IMR-90 (cell line): Measurements from ENCODE around the gene OVOL3. TPM values are rescaled to one million over a fixed set of nuclear protein-coding genes. Genes with fewer than 3 reads are reported as not detected.

Experiments used
- ATAC-seq: fragments of 200-7000 bp; cut with Tn5 transposase; 2 replicates; pipeline ENCODE4 v1.9.1; 2020; ENCODE audit warnings: low read depth, mild to moderate bottlenecking, moderate library complexity
- BruUV-seq: library from RNA; stranded (reverse); fragments of 400-500 nt; replicated peaks from 2 replicates; lab custom pipeline; 2021; lab: Mats Ljungman, UMichigan
- CTCF ChIA-PET: fragments of 300-600 bp; formaldehyde crosslinking; extraction: SDS; loops from one replicate; lab custom pipeline; 2021; ENCODE audit warnings: antibody characterized with exemption; lab: Yijun Ruan, JAX
- POLR2A ChIA-PET: fragments of 300-600 bp; sonication (Branson Sonifier 250); formaldehyde crosslinking; loops from one replicate; lab custom pipeline; 2022; ENCODE audit warnings: antibody characterized with exemption; ENCODE audit not compliant: unreplicated experiment; lab: Charles Lee
- DNase-seq: peaks from one replicate; pipeline ENCODE4 v3.0.0; 2013
- H2AFZ ChIP-seq: replicated peaks from 2 replicates; pipeline ENCODE3; 2013; ENCODE audit warnings: low read length, mild to moderate bottlenecking; ENCODE audit not compliant: poor library complexity
- H2AK5ac ChIP-seq: 2 replicates; pipeline ENCODE4 v1.6.1; 2013; ENCODE audit warnings: low read depth, low read length, inconsistent platforms
- H2AK9ac ChIP-seq: replicated peaks from 2 replicates; pipeline ENCODE3; 2013; ENCODE audit warnings: mild to moderate bottlenecking, low read depth, low read length, moderate library complexity; ENCODE audit not compliant: poor library complexity
- H2BK120ac ChIP-seq: 2 replicates; pipeline ENCODE4 v1.6.1; 2013; ENCODE audit warnings: low read depth, low read length, inconsistent platforms
- H2BK15ac ChIP-seq: 3 replicates; pipeline ENCODE4 v1.6.1; 2013; ENCODE audit warnings: low read depth, low read length, inconsistent platforms
- H2BK20ac ChIP-seq: 2 replicates; pipeline ENCODE4 v1.6.1; 2013; ENCODE audit warnings: low read depth, mild to moderate bottlenecking, inconsistent platforms, low read length, moderate library complexity
- H2BK5ac ChIP-seq: 2 replicates; pipeline ENCODE4 v1.6.1; 2013; ENCODE audit warnings: mild to moderate bottlenecking, low read depth, low read length, inconsistent platforms; ENCODE audit not compliant: poor library complexity, severe bottlenecking
- H3K14ac ChIP-seq: replicated peaks from 2 replicates; pipeline ENCODE4 v1.6.1; 2013; ENCODE audit warnings: low read depth, low read length, inconsistent platforms
- H3K18ac ChIP-seq: 2 replicates; pipeline ENCODE4 v1.6.1; 2013; ENCODE audit warnings: low read depth, low read length, control low read depth
- H3K23ac ChIP-seq: 2 replicates; pipeline ENCODE4 v1.6.1; 2013; ENCODE audit warnings: low read depth, low read length, inconsistent platforms
- H3K27ac ChIP-seq: 2 replicates; pipeline ENCODE4 v1.5.1; 2013; ENCODE audit warnings: mild to moderate bottlenecking, control low read depth, low read length; ENCODE audit not compliant: insufficient read depth
- H3K27me3 ChIP-seq: 2 replicates; pipeline ENCODE4 v1.6.1; 2013; ENCODE audit warnings: low read length; ENCODE audit not compliant: control insufficient read depth, insufficient read depth
- H3K36me3 ChIP-seq: 2 replicates; pipeline ENCODE4 v1.6.1; 2013; ENCODE audit warnings: low read length, mixed read lengths; ENCODE audit not compliant: control insufficient read depth, insufficient read depth
- H3K4ac ChIP-seq: 2 replicates; pipeline ENCODE4 v1.6.1; 2013; ENCODE audit warnings: low read depth, low read length, inconsistent platforms
- H3K4me1 ChIP-seq: 2 replicates; pipeline ENCODE4 v1.6.1; 2013; ENCODE audit warnings: low read length, mixed read lengths; ENCODE audit not compliant: control insufficient read depth, insufficient read depth
- H3K4me2 ChIP-seq: 2 replicates; pipeline ENCODE4 v1.6.1; 2013; ENCODE audit warnings: low read depth, mild to moderate bottlenecking, control low read depth, low read length, moderate library complexity
- H3K4me3 ChIP-seq: 2 replicates; pipeline ENCODE4 v1.5.1; 2013; ENCODE audit warnings: low read depth, mild to moderate bottlenecking, control low read depth, low read length, moderate library complexity; ENCODE audit not compliant: insufficient read depth
- H3K56ac ChIP-seq: 2 replicates; pipeline ENCODE4 v1.6.1; 2013; ENCODE audit warnings: low read length, inconsistent platforms; ENCODE audit not compliant: insufficient read depth; ENCODE audit errors: extremely low read depth
- H3K79me1 ChIP-seq, 2 experiments: 2 replicates each; pipeline ENCODE4 v1.6.1; 2013; ENCODE audit warnings: low read length in 2 of 2, inconsistent platforms in 1 of 2, low read depth in 1 of 2
- H3K9ac ChIP-seq: 2 replicates; pipeline ENCODE4 v1.6.1; 2013; ENCODE audit warnings: low read depth, low read length, control low read depth
- H3K9me1 ChIP-seq: 2 replicates; pipeline ENCODE4 v1.6.1; 2013; ENCODE audit warnings: low read length, inconsistent platforms; ENCODE audit not compliant: insufficient read depth
- H3K9me3 ChIP-seq: 2 replicates; pipeline ENCODE4 v1.6.1; 2013; ENCODE audit warnings: low read length; ENCODE audit not compliant: control insufficient read depth, insufficient read depth
- H4K20me1 ChIP-seq: 2 replicates; pipeline ENCODE4 v1.6.1; 2013; ENCODE audit warnings: low read length, inconsistent platforms; ENCODE audit not compliant: insufficient read depth
- H4K5ac ChIP-seq: 2 replicates; pipeline ENCODE4 v1.6.1; 2013; ENCODE audit warnings: mild to moderate bottlenecking, low read depth, low read length, control low read depth
- H4K8ac ChIP-seq, 2 experiments: 2 replicates each; pipeline ENCODE4 v1.6.1; 2013; ENCODE audit warnings: low read depth in 2 of 2, low read length in 2 of 2, control low read depth in 1 of 2, inconsistent platforms in 1 of 2
- H4K91ac ChIP-seq: 2 replicates; pipeline ENCODE4 v1.6.1; 2013; ENCODE audit warnings: low read depth, low read length, inconsistent platforms; ENCODE audit not compliant: insufficient read depth
- CEBPB ChIP-seq: IDR thresholded peaks from 2 replicates; pipeline ENCODE4 v1.6.1; 2012; ENCODE audit warnings: low read depth, low read length, improper control_type of control experiment
- CHD1 ChIP-seq: IDR thresholded peaks from 2 replicates; pipeline ENCODE4 v1.6.1; 2012; ENCODE audit warnings: low read depth, low read length, improper control_type of control experiment
- MAFK ChIP-seq: IDR thresholded peaks from 2 replicates; pipeline ENCODE4 v1.6.1; 2012; ENCODE audit warnings: low read depth, low read length, improper control_type of control experiment
- MAZ ChIP-seq: IDR thresholded peaks from 2 replicates; pipeline ENCODE4 v1.6.1; 2012; ENCODE audit warnings: low read depth, mild to moderate bottlenecking, low read length, improper control_type of control experiment, moderate library complexity, borderline replicate concordance
- MXI1 ChIP-seq: IDR thresholded peaks from 2 replicates; pipeline ENCODE4 v1.6.1; 2012; ENCODE audit warnings: low read depth, mild to moderate bottlenecking, low read length, moderate library complexity, borderline replicate concordance
- NFE2L2 ChIP-seq: fragments of 150-350 bp; IDR thresholded peaks from 2 replicates; pipeline ENCODE4 v1.6.1; 2016; ENCODE audit warnings: low read depth, mild to moderate bottlenecking, low read length
- RFX5 ChIP-seq: IDR thresholded peaks from 2 replicates; pipeline ENCODE4 v1.8.0; 2012; ENCODE audit warnings: low read depth, mild to moderate bottlenecking, low read length, moderate library complexity
- WGBS, 2 experiments: methylation state at CpG; one replicate each; pipeline versions ENCODE4 v1.1.5 to v1.1.7; 2013; ENCODE audit warnings: missing lambda C conversion rate in 2 of 2; ENCODE audit not compliant: insufficient read length in 1 of 2; ENCODE audit errors: extremely low coverage in 2 of 2; 5-methylcytosine and 5-hydroxymethylcytosine counted together
- dilution Hi-C: fragments of 300-500 bp; cut with HindIII; formaldehyde crosslinking; loops from one replicate; pipeline ENCODE4 v1.14.3; 2018; ENCODE audit warnings: low sequenced_read_pairs; ENCODE audit not compliant: unreplicated experiment
- in situ Hi-C: fragments of 300-500 bp; cut with MboI; formaldehyde crosslinking; loops from 3 replicates; pipeline ENCODE4 v1.14.3; 2019; ENCODE audit warnings: low sequenced_read_pairs, inconsistent platforms, mixed read lengths
- intact Hi-C: fragments of 100-400 bp; cut with micrococcal nuclease; formaldehyde crosslinking; loops from 2 replicates; pipeline ENCODE4 v1.10.0; 2022
- polyA plus RNA-seq, 3 experiments: library from polyadenylated mRNA; depleted of rRNA; stranded (reverse); fragments of >200 nt; gene quantifications; 2 replicates each; pipeline ENCODE4 v1.2.3, GENCODE V29; 2012; ENCODE audit warnings: low replicate concordance in 1 of 3
- total RNA-seq: library from RNA; depleted of rRNA; stranded (reverse); fragments of >200 nt; gene quantifications from 2 replicates; pipeline ENCODE4 v1.2.3, GENCODE V29; 2012
- TF ChIP-seq, protein P1 (sequence below): fragments of 150-350 bp; IDR thresholded peaks from 2 replicates; pipeline ENCODE4 v1.6.1; 2016; ENCODE audit warnings: low read depth, mild to moderate bottlenecking, low read length, moderate library complexity, borderline replicate concordance
- TF ChIP-seq, protein P2 (sequence below): conservative IDR thresholded peaks from 2 replicates; pipeline ENCODE4 v1.5.1; 2012; ENCODE audit warnings: mild to moderate bottlenecking, low read depth, low read length, improper control_type of control experiment
- TF ChIP-seq, protein P3 (sequence below): fragments of 150-350 bp; IDR thresholded peaks from 2 replicates; pipeline ENCODE4 v1.6.1; 2017; ENCODE audit warnings: mild to moderate bottlenecking, antibody characterized with exemption, low read length, low read depth

OVOL3 gene
- total and polyA plus RNA-seq, 2 of the 4 experiments (the other 2 are of a cell fraction) = not detected

GRCh38 chr19:36097036-36097435, 13.9 kb upstream of the OVOL3 start:
- Histone ChIP-seq H4K91ac (no peak overlapping the region), H4K5ac (no peak overlapping the region), H3K56ac (no peak overlapping the region), H2BK20ac (no peak overlapping the region), H2BK15ac (no peak overlapping the region), H3K79me1 (no peaks in the 10 kb centered on the region), H3K14ac (no peak overlapping the region), H3K18ac (no peak overlapping the region), H3K9me3 (no peaks in the 10 kb centered on the region), H3K27ac (no peak overlapping the region), H3K4me3 (no peak overlapping the region), H3K23ac (no peak overlapping the region), H3K4me1 (no peaks in the 10 kb centered on the region), H2BK5ac (no peak overlapping the region), H4K20me1 (no peaks in the 10 kb centered on the region), H2AFZ (no peak overlapping the region), H2AK5ac (no peak overlapping the region), H3K36me3 (peaks cover 10% of the 10 kb centered on the region), H4K8ac (no peak overlapping the region), H2BK120ac (no peak overlapping the region), H3K9me1 (no peaks in the 10 kb centered on the region), H3K4me2 (no peak overlapping the region), H3K4ac (no peak overlapping the region), H3K9ac (no peak overlapping the region), H3K27me3 (no peaks in the 10 kb centered on the region), H2AK9ac (no peak overlapping the region)
- dilution Hi-C loops (no loop called here), in situ Hi-C loops (no loop called here), intact Hi-C loops (no loop called here)
- ATAC-seq = no peak
- TF ChIP-seq CEBPB (no peak), CHD1 (no peak), NFE2L2 (no peak), MXI1 (no peak), MAZ (no peak), RFX5 (no peak), MAFK (no peak)
- TF ChIP-seq, protein P1, sequence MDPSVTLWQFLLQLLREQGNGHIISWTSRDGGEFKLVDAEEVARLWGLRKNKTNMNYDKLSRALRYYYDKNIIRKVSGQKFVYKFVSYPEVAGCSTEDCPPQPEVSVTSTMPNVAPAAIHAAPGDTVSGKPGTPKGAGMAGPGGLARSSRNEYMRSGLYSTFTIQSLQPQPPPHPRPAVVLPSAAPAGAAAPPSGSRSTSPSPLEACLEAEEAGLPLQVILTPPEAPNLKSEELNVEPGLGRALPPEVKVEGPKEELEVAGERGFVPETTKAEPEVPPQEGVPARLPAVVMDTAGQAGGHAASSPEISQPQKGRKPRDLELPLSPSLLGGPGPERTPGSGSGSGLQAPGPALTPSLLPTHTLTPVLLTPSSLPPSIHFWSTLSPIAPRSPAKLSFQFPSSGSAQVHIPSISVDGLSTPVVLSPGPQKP = no peak
- TF ChIP-seq, protein P2, sequence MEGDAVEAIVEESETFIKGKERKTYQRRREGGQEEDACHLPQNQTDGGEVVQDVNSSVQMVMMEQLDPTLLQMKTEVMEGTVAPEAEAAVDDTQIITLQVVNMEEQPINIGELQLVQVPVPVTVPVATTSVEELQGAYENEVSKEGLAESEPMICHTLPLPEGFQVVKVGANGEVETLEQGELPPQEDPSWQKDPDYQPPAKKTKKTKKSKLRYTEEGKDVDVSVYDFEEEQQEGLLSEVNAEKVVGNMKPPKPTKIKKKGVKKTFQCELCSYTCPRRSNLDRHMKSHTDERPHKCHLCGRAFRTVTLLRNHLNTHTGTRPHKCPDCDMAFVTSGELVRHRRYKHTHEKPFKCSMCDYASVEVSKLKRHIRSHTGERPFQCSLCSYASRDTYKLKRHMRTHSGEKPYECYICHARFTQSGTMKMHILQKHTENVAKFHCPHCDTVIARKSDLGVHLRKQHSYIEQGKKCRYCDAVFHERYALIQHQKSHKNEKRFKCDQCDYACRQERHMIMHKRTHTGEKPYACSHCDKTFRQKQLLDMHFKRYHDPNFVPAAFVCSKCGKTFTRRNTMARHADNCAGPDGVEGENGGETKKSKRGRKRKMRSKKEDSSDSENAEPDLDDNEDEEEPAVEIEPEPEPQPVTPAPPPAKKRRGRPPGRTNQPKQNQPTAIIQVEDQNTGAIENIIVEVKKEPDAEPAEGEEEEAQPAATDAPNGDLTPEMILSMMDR = no peak
- TF ChIP-seq, protein P3, sequence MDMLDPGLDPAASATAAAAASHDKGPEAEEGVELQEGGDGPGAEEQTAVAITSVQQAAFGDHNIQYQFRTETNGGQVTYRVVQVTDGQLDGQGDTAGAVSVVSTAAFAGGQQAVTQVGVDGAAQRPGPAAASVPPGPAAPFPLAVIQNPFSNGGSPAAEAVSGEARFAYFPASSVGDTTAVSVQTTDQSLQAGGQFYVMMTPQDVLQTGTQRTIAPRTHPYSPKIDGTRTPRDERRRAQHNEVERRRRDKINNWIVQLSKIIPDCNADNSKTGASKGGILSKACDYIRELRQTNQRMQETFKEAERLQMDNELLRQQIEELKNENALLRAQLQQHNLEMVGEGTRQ = no peak
- WGBS, 2 experiments = 86% methylated on average over 2 of the region's 6 CpGs; no CpG with 5 or more reads in 1 of the 2 experiments
- no TSS peak for BruUV-seq
- DNase-seq = no peak
- ChIA-PET CTCF (no interaction called here), POLR2A (no interaction called here)
